Measurements from ENCODE around the gene PTPRB.

GRCh38 chr12:70536650-70537049 is 100.6 kb downstream of the PTPRB start:
- TF ChIP-seq CTCF (IDR thresholded peaks at IDR 0.05) (no peak), POLR2A (IDR thresholded peaks at IDR 0.05) (no peak)

Measured in testis (tissue), 2 donors.